DMS79 treated with DMSO at 0.1 percent for 48 hours (cell line): Measurements from ENCODE around the gene PHOSPHO2.
A peak's percentile ranks its signal among the peaks of the same experiment; 100 is the strongest.

ENCODE experiments used
- DNase-seq: peaks from one replicate; lab custom pipeline; 2025; lab: John Stamatoyannopoulos, UW

Gene PHOSPHO2

DNA sequence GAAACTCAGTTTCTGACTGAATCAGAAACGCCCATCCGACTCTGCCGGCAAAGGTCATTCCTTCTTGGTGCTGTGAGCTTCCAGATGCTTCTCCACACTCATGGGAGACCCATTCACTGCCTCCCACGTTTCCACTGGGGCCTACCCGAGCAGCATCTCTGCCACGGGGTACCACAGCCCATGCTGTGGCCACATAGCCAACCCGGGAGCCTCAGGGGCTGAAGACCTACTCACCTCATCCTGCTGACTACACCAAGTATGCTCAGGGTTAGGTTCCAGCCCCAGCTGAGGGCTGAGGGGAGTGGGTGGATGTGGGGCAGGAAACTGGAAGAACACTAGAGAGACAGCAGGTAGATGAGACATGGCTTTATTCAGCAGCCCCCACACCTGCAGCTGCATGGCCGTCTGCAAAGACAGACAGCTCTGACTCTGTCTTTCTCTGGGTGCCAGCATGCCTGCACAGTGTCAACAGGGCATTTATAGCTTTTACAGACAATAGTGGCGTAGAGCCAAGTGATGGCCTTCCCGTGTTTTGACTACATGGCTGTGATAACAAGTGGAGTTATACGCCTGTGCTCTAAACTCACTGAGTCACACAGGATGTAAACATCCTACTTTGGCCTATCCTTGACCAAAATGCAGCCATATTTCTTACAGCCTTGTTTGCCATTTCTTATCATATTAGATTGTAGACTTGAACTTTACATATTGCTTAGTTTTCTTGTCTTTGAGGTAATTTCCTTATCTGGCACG lies 22.8 kb downstream of the PHOSPHO2 start:
- DNase-seq = no peak

DNA sequence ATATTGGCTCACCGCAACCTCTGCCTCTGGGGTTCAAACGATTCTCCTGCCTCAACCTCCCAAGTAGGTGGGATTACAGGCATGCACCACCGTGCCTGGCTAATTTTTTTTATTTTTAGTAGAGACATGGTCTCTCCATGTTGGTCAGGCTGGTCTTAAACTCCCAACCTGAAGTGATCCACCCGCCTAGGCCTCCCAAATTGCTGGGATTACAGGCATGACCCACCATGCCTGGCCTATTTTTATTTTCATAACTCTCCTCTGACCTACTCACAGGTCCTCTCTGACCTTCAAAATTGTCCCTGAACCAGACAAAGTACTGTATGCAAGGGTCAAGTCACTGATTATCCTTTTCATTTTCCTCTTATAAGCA lies 23.4 kb downstream of the PHOSPHO2 start:
- no peak for DNase-seq

DNA sequence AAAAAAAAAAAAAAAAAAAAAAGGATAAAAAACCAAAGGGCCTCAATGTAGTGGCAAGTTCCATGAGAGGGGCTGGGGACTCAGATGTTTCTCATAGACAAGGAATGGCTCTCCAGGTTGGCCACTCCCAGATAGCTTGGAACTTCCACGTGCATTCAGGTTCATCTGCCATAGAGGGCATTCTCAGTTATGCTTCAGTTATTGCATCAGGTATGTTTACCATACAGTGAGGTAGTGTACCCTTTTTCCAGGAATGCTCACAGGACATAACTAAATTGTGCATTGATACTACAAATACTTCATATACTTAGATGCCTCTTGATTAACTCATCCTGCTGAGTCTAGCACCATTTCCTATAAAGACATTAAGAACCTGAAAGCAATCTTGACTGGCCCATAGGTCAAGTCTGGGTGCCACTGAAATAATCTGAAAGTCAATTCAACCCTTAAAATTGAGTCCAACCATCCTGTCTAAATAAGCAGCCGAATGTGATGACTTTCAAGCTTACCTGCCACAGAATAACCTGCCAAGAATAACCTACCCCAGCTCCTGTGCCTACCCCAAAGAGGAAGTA lies 24.7 kb downstream of the PHOSPHO2 start:
- DNase-seq = no peak

DNA sequence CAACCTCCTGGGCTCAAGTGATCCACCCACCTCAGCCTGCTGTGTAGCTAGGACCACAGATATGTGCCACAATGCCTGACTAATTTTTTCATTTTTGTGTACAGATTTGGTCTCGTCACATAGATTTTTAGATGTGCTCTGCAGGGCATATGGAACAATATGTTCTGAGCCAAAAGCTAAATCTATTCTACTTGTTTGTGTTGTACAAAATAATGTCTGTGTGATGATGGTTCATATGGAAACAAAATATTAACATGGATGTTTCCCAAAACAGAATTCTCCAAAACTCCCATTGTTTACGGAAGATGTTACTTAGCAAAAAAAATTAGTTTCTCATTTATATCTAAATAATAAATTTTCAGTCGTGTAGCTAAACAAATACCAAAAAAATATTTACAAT lies 26.7 kb downstream of the PHOSPHO2 start:
- no peak for DNase-seq

DNA sequence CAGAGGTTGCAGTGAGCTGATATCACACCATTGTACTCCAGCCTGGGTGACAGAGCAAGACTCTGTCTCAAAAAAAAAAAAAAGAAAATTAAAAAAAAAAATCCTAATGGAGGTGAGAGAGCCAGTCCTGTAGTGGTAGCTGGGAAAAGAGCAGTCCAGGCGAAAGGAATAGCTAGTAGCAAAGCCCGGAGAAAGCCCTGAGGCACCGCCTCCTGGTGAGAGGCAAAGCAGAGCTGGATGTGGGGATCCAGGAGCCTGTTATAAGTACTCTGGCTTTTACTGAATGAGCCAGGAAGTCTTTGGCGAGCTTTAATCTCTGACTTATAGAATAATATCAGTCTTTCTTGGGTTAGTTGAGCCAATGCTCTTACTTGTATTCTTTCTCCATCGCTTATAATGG lies 32.8 kb downstream of the PHOSPHO2 start:
- no peak for DNase-seq

DNA sequence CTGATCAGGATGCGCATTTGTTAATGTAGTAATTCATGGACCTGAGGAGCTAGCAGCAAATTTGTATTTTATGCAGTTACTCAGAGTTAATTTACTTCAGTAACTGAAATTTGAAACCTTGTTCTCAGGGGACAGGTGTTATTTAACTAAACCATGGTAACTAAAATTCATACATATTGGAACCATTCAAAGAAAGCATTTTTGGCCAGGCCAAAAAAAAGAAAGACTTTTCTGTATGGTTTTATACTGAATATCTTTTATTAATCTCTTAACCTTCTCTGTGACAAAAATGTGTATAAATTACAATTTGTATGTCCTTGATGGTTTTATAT lies 35.0 kb downstream of the PHOSPHO2 start:
- DNase-seq = no peak

DNA sequence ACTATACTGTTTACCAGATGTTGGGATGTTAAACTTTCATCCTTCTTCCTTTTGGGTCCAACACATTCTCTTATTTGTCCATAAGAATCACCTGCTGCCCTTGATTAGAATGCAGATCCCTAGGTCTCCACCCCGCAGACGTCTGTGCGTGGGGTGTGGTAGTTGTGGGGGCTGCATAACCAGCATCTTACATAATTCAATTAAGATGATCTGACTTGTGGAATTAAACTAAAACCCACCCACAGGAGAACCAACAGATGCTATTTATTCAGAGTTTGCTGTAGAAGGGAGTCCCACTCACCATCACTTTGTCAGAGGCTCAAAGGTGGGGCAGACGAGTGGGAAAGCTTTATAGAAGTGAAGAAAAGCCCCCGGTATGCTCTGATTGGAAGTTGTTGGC lies 37.8 kb downstream of the PHOSPHO2 start:
- no peak for DNase-seq

DNA sequence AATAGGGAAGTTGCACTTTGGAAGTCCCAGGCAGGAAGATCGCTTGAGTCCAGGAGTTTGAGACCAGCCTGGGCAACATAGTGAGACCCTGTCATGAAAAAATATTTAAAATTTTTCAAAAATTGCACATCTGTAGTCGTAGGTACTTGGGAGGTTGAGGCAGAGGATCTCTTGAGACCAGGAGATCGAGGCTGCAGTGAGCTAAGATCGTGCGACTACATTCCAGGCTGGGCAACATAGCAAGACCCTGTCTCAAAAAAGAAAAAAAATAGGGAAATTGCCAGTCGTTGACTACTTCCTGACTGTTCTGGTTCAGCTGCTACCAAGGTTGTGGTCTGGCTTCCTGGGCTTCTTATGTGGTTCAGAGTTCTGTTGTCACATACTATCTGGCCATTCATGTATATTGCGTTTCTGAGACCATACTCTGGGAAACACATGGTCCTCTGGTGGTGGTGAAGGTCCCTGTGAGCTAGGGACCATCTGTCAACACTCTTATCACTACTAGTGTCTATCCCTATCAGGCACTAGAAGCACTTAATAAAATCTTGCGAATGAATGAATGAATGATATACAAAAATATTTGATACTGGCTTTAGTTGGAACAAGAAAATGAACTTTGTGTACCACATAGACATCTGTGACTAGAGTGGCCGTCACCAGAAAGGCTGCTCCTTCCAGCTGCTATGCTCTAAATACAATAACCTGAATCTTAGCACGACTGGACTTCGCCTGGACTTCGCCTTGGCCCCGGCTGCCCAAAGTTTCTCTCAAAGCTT lies 38.5 kb downstream of the PHOSPHO2 start:
- no peak for DNase-seq

DNA sequence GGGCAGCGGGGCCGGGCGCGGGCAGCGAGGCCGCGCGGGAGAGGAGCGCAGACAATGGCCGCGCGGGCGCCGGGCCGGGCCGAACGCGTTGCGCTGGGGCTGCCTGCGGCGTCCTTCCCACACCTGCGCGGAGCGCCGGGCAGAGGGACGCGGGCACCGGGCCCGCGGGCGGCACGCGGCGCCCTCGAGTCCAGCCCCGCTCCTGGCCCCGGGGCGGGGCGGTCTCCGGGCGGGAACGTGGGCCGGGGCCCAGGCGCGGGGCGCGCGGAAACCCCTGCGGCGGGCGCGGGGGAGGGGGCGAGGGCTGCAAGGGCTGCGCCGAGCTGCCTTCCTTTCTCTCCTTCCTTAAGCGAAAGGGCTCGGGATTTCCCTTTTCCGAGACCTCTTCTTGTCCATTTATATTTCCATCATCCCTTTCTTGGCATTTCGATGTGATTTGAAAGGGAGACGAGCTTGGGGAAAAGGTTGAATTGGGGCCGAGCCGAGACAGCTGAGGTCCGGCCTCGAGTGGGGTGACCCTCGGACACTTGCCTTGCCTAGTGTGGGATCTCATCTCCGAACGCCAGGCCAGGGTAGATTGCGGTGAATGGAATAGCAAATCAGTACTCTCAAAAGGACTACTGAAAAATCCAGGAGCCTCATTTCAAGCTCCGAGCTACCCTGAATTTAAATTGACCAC lies 40.0 kb downstream of the PHOSPHO2 start:
- DNase-seq = peak; percentile 49

DNA sequence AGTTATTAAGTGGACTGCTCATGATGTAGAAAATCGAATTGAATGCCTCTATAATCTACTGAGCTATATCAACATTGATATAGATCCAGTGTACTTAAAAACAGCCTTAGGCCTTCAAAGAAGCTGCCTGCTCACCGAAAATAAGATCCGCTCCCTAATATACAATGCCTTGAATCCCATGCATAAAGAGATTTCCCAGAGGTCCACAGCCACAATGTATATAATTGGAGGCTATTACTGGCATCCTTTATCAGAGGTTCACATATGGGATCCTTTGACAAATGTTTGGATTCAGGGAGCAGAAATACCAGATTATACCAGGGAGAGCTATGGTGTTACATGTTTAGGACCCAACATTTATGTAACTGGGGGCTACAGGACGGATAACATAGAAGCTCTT lies 41.4 kb downstream of the PHOSPHO2 start:
- DNase-seq = no peak

DNA sequence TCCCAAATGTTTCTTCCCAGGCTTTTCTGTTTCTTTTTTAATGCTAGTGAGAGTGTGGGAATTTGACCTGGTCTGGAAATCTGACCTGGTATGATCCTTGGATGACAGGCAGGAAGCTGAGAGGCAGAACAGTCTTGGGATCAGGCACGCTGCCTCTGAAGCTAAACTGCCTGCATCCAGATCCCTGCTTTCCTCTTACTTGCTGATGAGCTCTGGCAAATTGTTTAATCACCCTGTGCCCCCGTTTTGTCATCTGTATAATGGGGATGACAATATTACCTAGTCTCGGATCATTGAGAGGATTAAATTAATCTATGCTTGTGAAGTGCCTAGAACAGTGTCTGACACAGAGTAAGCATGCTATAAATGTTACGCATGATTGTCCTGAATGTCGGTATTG lies 42.6 kb downstream of the PHOSPHO2 start:
- DNase-seq = no peak

DNA sequence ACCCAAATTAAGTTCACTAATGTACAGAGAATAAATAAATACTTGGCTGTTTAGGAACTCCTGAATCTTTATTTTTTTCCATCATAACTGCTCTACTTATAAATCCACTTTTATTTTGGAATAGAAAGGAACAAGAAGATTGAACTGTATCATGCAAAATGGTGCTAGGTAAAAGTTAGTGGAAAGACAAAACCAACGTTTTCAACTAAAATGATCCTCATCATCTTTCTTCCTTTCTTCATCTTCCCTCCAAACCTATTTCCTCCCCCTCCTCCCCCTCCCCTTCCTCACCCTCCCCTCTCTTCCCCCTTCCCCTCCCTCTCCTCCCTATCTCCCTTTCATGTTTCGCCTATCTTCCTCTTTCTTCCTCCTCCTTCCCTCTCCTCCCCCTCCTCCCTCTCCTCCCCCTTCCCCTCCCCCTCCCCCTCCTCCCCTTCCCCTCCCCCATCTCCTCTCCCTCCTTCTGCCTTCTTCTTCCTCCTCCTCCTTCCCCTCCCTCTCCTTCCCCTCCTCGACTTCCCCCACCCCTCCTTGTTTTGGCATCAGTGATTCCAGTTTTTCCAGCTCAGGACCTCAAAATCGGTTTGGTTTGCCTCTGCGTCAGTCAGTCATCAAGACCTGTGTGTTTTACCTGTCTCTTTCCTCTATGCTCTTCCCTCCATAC lies 44.4 kb downstream of the PHOSPHO2 start:
- DNase-seq = no peak

DNA sequence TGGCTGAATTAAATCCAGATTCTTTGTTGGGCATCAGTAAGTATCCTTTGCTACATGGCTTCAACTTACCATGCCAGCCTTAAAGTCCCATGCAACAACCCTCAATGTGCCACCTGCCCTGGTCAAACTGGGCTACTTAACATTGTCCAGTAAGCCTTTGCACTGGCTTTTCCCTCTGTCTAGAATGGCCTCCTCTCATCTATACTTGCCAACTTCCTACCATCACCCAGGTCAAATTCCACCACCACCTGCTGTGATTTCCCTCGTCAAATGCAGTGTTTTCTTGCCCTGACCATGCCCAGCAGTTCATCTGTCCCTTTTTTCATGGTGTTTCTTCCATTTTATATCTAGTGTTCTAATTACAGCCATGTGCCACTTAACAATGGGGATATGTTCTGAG lies 45.1 kb downstream of the PHOSPHO2 start:
- DNase-seq = no peak

DNA sequence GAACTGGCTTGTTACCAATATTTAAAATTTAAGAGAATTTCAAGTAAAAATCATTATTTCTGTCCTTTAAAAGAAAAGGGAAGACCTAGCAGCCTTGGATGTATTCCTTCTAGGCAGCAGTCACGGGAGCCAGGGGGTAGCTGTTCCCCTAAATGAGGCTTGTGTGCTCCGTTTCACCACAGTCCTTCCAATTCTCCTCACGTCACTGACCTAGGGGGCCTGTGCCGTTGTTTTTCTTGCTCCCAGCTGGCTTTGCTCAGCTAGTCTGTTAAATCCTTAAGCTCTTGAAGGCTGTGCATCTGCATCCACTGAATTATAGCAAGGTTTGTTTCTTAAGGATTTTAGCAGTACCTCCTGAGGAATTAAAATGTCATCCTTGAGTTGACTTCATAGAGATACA lies 49.3 kb downstream of the PHOSPHO2 start:
- no peak for DNase-seq

DNA sequence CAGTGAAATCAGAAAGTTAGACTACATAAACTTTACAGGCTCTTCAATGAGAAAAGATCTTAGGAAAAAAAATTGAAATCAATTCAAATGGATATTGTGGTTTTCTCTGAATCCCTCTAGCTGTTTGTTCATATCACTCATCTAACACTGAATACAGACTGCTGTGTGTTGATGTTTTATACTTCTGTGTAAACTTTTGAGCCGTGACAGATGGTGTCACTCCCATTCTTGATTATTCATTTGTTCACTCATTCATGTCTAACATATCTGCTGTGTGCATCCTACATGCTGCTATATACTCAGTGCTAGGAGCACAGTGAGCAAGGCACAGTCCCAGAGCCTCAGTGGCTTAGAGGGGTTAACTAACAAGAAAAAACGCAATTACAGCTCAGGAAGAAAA lies 52.0 kb downstream of the PHOSPHO2 start:
- DNase-seq = no peak

DNA sequence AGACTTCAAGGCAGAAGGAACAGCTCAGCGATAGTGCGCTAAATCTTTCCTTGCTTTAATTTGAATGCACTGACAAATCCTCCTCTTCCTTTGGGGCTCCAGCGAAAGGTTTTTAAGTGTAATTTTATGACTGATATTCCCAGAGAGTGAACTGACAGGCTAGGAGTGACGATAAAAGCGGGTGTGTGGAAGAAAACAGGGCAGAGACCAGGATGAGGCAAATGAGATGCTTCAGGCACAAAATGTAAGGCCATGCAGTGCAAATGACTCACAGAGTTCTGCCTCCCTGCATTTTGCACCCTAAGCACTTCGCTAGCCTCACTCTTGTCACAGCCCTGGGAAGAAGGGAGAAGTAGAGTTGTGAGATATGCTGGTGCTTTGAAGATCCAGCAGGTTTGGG lies 54.0 kb downstream of the PHOSPHO2 start:
- no peak for DNase-seq
